Testis (tissue), 5 donors: Measurements from ENCODE around the gene NCR2. TPM values are rescaled to one million over a fixed set of nuclear protein-coding genes. Genes with fewer than 3 reads are reported as not detected.

Experiments
- DNase-seq: peaks from one replicate; pipeline ENCODE4 v3.0.0-alpha.2; 2019
- H3K27ac ChIP-seq, 2 donors: fragments of 200-600 bp; sonication (generic); one replicate each; pipeline ENCODE4 v1.5.1; 2019
- H3K27me3 ChIP-seq: fragments of 200-600 bp; sonication (generic); one replicate; pipeline ENCODE4 v1.5.1; 2019
- H3K36me3 ChIP-seq: fragments of 200-600 bp; sonication (generic); one replicate; pipeline ENCODE4 v1.5.1; 2017; ENCODE audit warnings: low read depth; ENCODE audit errors: missing control alignments
- H3K4me1 ChIP-seq: fragments of 200-600 bp; sonication (generic); one replicate; pipeline ENCODE4 v1.5.1; 2019
- H3K4me3 ChIP-seq, 2 donors: fragments of 200-600 bp; sonication (generic); one replicate each; pipeline ENCODE4 v1.5.1; 2017 to 2019
- H3K9me3 ChIP-seq: fragments of 200-600 bp; sonication (generic); one replicate; pipeline ENCODE4 v1.5.1; 2017
- POLR2A ChIP-seq: fragments of 450-650 bp; IDR thresholded peaks from one replicate; pipeline ENCODE4 v1.6.1; 2017; ENCODE audit warnings: antibody characterized with exemption, mild to moderate bottlenecking, moderate library complexity
- WGBS, 2 donors: methylation state at CpG; one replicate each; pipeline ENCODE4 v1.1.5; 2018; 5-methylcytosine and 5-hydroxymethylcytosine counted together
- intact Hi-C: fragments of 100-400 bp; cut with DNase I; formaldehyde crosslinking; loops from one replicate; pipeline ENCODE4 v1.15.1; 2023; ENCODE audit warnings: low total_unique reads
- long read RNA-seq, 2 donors: transcript quantifications; one replicate each; lab custom pipeline, GENCODE V29; 2026
- polyA plus RNA-seq: library from polyadenylated mRNA; stranded (reverse); fragments of 350-450 nt; fragmentation: Illumina TruSeq; extraction: RNeasy Lipid Tissue Mini Kit (QIAGEN cat#74804); gene quantifications from one replicate; pipeline ENCODE4 v1.2.3, GENCODE V29; 2014; ENCODE audit warnings: low read depth, low replicate concordance; ENCODE audit not compliant: insufficient read depth
- total RNA-seq, 2 donors: library from RNA; depleted of rRNA; stranded (reverse); fragments of >200 nt; gene quantifications; one replicate each; pipeline ENCODE4 v1.2.3, GENCODE V29; 2016
- TF ChIP-seq, protein P1 (sequence below), 3 experiments: fragments of 450-650 bp in 2 of 3; fragments of 200-600 bp in 1 of 3; sonication (generic) in 1 of 3; IDR thresholded peaks; one replicate each; pipeline ENCODE4 v1.5.1; 2016 to 2019; ENCODE audit warnings: antibody characterized with exemption in 3 of 3, mild to moderate bottlenecking in 2 of 3, moderate library complexity in 1 of 3

Gene NCR2
- total RNA-seq (not detected), polyA plus RNA-seq (not detected)
- long read RNA-seq, donor 1 = 0 reads
- long read RNA-seq, donor 2 = 0 reads

DNA sequence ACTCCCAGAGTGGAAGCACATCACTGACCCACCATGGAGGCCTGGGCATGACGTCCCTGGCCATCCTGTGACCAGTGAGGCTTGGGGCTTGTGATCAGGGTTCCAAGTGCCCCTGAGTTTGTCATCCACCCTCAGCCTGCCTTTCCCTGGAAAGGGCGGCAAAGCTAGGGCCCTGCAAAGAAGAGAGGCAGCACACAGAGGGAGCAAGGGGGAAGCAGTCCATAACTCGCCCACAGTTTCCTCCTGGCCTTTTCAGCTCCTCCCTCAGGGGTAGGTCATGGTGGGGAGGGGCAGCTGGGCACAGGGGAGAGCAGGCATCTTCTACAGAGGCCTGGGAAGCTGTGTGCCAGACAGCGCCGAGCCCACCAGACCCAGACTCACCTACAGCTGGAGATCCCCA, at the start of gene NCR2:
TSS of gene NCR2 (plus strand) at position 313 of the 400 bp plus-strand sequence. CDS start 269 bp downstream, outside the sequence.
- intact Hi-C loops = no loop called here
- Histone ChIP-seq H3K4me1 (no peaks in the 10 kb centered on the region), H3K27me3 (no peaks in the 10 kb centered on the region), H3K9me3 (no peaks in the 10 kb centered on the region), H3K27ac (no peak within 1 kb of the TSS), H3K4me3 (no peak within 1 kb of the TSS), H3K36me3 (no peaks in the 10 kb centered on the region)
- no peak for DNase-seq
- TF ChIP-seq POLR2A = no peak
- TF ChIP-seq, protein P1, sequence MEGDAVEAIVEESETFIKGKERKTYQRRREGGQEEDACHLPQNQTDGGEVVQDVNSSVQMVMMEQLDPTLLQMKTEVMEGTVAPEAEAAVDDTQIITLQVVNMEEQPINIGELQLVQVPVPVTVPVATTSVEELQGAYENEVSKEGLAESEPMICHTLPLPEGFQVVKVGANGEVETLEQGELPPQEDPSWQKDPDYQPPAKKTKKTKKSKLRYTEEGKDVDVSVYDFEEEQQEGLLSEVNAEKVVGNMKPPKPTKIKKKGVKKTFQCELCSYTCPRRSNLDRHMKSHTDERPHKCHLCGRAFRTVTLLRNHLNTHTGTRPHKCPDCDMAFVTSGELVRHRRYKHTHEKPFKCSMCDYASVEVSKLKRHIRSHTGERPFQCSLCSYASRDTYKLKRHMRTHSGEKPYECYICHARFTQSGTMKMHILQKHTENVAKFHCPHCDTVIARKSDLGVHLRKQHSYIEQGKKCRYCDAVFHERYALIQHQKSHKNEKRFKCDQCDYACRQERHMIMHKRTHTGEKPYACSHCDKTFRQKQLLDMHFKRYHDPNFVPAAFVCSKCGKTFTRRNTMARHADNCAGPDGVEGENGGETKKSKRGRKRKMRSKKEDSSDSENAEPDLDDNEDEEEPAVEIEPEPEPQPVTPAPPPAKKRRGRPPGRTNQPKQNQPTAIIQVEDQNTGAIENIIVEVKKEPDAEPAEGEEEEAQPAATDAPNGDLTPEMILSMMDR (IDR thresholded peaks at IDR 0.05) = no peak
- 82 to 86% methylated on average over 3 to 5 of the region's 5 CpGs for WGBS, 2 donors

GRCh38 chr6:41286544-41287346, 48.7 kb upstream of the NCR2 start, which contains the start of gene TREM1:
TSS of gene TREM1 (minus strand) at chr6:41286682. CDS start at chr6:41286655, 27 bp downstream.
- Histone ChIP-seq H3K4me1 (no peaks in the 10 kb centered on the region), H3K27ac (no peak within 1 kb of the TSS), H3K27me3 (no peaks in the 10 kb centered on the region), H3K36me3 (no peaks in the 10 kb centered on the region), H3K4me3 (no peak within 1 kb of the TSS), H3K9me3 (no peaks in the 10 kb centered on the region)
- intact Hi-C loops = no loop called here
- 80 to 85% methylated on average over 7 to 8 of the region's 8 CpGs for WGBS, 2 donors
- TF ChIP-seq POLR2A = no peak
- TF ChIP-seq, protein P1 (IDR thresholded peaks at IDR 0.05) = no peak
- peak; percentile 43 for DNase-seq

DNA sequence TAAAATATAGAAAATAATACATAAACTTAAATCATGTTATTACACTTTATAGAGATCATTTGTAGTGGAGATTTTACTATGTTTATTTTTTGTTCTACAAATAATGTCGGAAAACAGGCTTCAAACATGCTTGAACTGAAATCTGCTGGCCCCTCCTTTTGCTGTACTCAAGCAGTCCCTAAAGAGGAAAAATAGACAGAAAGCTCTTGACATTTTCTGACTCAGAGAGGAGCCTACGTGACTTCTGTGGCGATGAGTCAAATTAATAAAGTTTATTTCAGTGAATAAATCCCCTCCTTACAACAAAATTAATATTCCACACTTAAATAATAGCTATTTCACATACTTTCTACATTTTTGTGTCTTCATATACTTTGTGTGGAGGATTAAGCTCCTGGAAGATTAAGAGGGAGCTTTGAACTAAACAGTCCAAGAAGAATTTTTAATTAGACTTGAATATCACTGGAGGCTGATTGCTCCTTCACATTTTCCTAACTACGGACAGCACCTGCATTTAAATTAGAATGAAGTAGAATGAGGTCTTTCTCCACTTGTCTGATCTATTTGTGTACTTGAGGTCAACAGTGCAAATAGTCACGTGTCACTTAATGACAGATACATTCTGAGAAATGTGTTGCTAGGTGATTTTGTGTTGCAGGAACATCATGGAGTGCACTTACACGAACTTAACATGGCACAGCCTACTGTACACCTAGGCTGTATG, 47.2 kb upstream of the NCR2 start:
- intact Hi-C loops = no loop called here
- no peak for TF ChIP-seq POLR2A
- TF ChIP-seq, protein P1 (IDR thresholded peaks at IDR 0.05) = no peak
- WGBS, 2 donors = 67 to 72% methylated on average over 6 of the region's 6 CpGs
- H3K27ac ChIP-seq = no peak overlapping the region
- H3K36me3 ChIP-seq = no peaks in the 10 kb centered on the region
- no peak for DNase-seq
- H3K4me1 ChIP-seq = no peaks in the 10 kb centered on the region
- no peaks in the 10 kb centered on the region for H3K9me3 ChIP-seq
- no peaks in the 10 kb centered on the region for H3K27me3 ChIP-seq
- no peak overlapping the region for H3K4me3 ChIP-seq

DNA sequence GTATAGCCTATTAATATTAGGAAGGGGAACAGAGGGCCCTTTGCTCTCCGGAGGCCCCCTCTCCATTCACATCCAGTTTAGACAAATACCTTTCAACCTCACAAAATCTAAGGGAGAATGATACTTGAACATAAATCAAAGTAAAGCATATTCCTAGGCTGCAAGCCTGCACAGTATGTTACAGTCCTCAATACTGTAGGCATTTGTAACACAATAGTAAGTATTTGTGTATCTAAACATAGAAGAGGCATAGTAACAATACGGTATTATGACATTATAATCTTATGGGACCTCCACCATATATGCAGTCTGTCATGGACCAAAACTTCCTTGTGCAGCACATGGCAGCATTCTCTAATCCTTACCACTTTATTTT, 46.7 kb upstream of the NCR2 start:
- Histone ChIP-seq H3K4me3 (no peak overlapping the region), H3K4me1 (no peaks in the 10 kb centered on the region), H3K9me3 (no peaks in the 10 kb centered on the region), H3K36me3 (no peaks in the 10 kb centered on the region), H3K27ac (no peak overlapping the region), H3K27me3 (no peaks in the 10 kb centered on the region)
- no peak for TF ChIP-seq POLR2A
- TF ChIP-seq, protein P1 (IDR thresholded peaks at IDR 0.05) = no peak
- 74 to 92% methylated on average over 2 of the region's 2 CpGs for WGBS, 2 donors
- DNase-seq = no peak
- intact Hi-C loops = no loop called here
